GM18505 (cell line): ENCODE data around the gene E2F7.
A peak's percentile ranks its signal among the peaks of the same experiment; 100 is the strongest.

Experiments used
- ATAC-seq: cut with Tn5 transposase; IDR thresholded peaks from one replicate; pipeline ENCODE4 v1.9.1; 2021; ENCODE audit not compliant: unreplicated experiment
- POLR2A ChIP-seq: IDR thresholded peaks from 4 replicates; pipeline ENCODE4 v1.6.1; 2011; ENCODE audit warnings: borderline replicate concordance; ENCODE audit not compliant: insufficient read depth, insufficient read length; ENCODE audit errors: extremely low read depth

E2F7 gene

DNA sequence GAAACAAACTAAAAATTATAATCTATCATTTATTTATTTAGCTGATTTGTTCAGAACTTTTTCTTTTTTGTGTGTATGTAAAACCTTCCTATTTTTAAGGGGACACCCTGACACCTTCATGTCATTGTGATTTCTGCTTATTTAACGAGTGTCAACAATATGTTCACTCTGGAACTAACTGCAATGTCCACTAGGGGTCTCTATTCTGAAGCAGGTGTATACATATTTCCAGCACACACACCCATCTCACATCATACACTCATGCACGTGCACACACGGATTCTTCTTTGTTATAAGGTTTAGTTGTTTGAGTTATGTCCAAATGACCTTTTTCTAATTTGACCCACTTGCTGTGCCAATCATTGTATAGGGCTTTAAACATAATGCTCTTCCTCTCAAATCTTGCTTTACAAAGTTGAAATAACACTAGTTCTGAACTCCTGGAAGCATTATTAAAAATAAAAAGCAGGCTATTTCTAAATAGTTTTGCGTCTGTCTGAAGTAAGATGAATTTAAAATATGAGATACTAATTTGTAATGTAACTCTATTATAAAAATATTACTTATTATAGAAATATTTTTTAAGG is 15.5 kb downstream of the E2F7 start:
- ATAC-seq: peak; percentile 97
- TF ChIP-seq POLR2A: no peak

DNA sequence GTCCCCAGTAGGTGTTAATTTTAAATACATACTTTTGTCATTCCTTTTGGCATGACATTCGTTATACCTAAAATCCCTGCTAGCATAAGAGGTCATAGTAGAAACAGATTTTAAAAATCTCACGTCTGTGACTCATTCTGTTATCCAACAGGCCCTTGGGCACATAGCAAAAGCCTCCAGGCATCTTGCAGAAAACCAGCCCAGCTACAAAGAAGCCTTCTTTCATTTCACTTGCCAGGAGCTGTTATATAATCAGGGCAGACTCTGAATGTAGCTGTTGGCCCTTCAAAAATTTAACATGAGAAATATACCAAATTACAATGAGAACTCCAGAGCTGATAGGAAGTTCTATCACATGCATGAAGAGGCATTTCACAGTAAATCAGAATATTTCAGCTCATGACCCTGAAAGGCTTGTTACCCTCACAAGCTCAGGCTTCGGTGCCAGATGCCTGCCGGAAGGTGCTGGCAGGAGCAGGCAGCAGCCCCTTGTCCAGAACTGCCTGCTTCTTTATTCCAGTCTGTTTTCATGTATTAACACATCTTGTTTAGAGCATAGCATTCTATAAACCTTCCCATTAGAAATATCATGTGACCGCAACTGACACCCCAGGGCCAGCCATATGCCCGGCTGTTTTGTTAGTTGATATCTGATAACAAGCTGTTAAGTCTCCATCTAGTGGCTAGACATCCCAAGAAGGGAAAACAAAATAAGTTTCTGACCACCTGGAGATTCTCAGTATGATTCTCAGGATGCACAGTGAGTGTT is 17.8 kb downstream of the E2F7 start:
- no peak for ATAC-seq
- no peak for TF ChIP-seq POLR2A

DNA sequence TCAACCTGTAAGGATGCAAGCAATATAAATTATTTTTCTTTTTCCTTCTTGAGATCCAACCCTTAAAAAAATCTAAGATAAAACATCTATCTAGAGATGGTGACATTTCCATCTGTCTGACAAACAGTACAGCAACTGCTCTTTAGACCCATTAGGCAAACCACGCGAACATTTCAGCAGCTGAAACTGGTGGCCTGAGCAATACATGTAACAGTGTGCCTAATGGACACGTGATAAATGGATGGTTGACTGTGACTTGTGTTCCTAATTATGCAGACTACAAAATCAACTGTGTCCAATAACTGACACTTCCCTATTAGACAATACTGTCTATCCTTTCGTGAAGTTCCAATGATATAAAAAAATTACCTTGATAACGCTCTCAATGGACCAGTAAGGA is 18.9 kb downstream of the E2F7 start:
- ATAC-seq: no peak
- no peak for TF ChIP-seq POLR2A

DNA sequence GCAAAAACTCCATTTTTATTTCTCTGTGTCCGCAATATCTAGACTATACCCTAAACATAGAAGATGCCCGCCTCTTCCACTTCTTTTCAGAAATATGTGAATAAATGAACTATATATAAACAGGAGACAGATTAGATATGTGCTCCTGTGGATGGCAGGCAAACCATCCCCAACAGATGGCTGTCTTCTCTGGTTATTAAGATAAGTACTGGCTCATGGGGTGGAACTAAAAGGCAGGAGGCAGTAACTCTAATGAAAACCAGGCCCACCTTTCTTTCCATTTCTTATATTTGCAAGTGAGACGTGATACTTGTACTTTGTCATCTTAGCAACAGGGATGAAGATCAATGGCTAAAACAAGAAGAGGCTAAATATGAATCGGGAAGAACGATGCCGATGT is 20.2 kb downstream of the E2F7 start:
- ATAC-seq: no peak
- no peak for TF ChIP-seq POLR2A

DNA sequence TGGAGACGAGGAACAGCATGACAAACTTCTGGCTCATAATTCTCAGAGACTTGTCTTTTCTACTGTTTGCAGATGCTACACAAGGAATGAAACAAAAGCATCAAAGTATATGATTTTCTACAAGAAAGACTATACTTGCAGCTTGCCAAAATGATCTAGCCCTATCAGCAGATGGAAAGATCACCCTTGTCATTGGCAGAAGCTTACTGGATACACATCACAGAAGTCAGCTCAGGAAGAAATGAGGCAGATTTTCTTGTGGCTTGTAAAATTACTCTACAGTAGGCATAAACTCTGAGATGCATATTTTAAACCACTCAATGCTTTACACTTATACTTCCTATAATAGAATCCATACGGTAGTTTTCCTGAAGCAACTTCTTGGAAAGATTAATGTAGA is 20.6 kb downstream of the E2F7 start:
- ATAC-seq: no peak

DNA sequence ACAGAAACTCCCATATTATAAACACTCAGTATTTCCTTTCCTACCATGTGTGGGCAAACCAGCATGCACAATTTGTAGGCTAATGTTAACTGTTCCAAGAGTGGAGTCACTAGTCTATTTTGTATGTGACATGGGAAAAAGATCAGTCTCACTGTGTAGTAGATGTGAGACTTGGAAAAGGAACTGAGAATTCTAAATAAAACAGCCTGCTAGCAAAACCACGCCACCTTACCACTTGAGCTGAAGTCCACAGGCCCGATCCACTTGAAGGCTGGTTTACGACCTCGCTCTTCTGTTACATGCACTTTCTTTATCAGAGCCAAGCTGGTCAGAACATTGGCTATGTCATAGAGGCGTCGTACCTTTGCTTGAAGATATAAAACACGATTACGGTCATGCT is 22.5 kb downstream of the E2F7 start:
- TF ChIP-seq POLR2A: no peak
- ATAC-seq: peak; percentile 49

More for the DNA sequence above, 20.6 kb downstream of the E2F7 start:
- no peak for TF ChIP-seq POLR2A

DNA sequence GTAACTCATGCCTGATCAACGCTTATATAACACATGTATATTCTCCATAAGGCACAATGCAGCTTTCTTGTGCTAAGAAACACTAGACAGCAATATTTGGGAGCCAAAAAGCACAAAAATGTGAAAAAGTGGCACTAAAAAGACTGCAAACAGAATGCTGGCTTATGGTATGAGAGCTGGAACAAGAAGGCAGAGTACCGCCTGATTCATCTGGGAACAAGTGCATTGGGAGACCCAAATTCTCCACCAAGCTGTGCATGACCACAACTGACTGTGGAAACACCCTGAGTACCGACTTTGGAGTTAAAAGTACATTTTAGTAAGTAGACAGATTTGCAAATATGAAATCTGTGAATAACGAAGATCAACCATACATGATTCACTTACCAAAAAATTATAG is 25.1 kb downstream of the E2F7 start:
- ATAC-seq: no peak
- TF ChIP-seq POLR2A: no peak

DNA sequence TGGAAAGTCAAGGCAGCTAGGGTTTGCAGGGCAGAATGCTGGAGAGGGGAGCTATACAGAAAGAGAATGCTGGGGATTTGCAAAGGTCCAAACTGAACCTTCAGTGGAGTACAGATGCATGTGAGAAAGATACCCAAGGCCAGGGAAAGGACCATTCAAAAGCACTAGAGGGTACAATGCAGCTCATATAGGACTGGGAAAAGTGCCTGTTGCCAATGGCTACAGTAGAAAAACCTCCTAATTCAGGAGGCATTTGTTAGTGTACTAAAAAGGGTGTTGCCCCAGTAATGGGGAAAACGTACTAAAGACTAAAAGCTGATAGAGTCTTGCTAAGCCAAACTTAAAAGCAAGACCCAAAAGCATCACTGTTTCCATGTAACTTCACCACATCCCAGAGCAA is 30.1 kb downstream of the E2F7 start:
- no peak for ATAC-seq
- TF ChIP-seq POLR2A: no peak

DNA sequence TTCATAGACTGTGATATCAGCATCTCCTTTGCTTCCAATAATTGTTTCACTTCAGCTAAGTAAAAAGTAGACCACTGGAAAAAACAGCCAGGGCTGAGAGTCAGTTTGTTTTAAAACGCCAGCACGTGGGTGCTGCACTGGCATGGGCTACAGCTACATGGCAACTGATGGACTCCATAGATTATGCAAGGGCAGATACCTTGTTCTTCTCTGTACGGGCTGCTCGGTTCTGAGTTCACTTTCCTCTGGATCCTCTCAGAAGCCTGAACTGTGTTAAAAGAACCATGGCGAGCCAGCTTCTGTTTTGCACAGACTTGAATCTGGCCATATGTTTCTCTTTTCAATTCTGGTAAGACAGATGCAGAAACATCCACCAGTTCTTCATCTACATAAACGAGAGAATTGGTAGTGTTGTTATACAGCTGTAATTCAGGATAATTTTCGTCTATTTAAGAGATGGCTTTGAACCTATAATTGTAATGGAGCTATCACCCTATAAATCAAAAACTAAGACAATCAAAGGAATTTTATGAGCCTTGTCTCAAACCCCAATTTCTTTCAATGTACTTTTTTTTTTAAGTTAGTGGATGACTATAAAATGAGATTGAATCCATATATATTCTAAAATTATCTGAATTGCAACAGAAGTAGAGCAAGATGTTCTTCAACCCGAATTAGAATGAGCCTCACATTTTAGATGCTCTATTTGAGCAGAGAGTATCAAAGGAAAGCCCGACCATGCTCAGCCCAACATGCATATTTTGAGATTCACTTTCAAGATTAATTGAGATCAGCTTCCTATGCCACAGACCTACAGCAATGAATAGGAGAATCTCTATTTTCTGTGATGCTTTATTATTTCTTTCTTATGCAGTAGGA is 31.5 kb downstream of the E2F7 start:
- no peak for TF ChIP-seq POLR2A
- no peak for ATAC-seq

DNA sequence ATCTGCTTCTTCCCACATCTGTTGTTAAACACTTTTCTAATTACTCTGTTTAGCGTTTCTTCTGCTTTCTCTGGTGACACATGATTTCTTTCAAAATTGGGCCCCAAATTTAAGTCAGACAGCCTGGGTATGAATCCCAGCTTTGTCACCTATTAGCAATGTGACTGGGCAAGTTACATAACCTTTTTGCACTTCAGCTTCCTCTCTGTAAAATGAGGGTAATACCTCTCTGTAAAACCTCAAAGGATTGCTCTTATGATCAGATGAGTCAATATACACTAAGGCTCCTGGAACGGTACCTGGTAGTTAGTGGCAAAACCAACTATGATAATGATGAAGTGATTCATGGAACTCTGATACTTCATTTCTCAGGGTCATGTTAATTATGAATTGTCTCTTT is 33.0 kb downstream of the E2F7 start:
- TF ChIP-seq POLR2A: no peak
- no peak for ATAC-seq

DNA sequence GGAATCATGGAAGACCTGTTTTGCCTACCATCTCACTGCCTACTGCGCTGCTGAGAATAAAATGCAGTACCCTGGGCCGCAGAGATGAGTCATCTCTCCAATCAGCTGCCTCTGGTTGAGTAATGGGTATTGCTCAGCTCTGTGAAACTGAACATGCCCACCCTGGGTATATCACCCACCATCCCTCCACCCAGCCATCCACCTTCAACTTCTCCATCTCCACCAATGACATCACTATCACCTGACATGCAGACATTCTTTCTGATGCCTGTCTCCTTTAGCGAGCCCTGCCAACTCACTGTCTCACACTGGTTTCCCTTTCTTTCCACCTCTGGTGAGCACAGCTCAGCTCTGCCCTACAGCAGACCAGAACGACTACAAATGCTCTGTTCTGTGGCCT is 33.6 kb downstream of the E2F7 start:
- no peak for TF ChIP-seq POLR2A
- ATAC-seq: no peak

DNA sequence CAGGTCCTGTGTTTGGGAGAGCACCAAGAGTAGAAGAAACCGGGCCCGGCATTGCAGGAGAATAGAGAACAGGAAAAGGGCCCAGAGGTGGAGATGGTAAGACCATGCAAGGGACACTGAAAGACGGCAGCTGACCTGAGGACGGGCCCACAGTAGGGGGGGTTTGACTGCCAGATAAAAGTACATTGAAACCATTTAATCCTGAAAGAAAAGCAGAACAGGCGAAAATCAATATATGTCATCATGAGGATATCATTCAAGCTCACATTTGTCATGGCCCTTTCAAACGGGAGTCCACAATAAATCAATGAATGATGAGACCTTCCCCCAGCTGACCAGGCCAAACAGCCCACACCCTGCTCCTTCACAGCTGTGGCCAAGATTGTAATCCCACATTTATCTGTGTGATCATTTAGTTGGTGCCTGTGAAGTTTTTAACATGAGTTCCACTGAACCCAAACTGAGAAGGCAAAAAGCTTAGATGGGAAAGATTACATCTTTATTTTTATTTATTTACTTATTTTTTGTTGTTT is 39.5 kb downstream of the E2F7 start:
- ATAC-seq: no peak

DNA sequence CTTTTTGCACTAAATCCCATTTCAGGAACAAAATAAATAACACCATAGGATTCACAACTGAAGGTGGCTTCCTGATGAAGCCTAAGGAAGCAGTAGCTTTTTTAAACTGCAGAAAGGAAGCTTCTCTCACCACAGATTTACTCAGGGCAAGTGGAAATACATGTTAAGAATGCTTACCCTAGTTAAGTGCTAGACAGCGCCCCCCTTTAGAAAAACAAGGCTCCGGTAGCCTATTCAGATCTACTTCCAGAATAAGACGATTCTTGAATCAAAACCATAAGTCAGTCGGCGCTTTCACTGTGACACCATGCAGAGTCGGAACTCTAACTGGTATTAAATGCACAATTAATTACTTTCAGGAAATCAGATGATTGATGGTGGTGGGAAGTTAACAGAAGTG is 41.9 kb downstream of the E2F7 start:
- ATAC-seq: no peak
- TF ChIP-seq POLR2A: no peak

More for the DNA sequence above, 39.5 kb downstream of the E2F7 start:
- no peak for TF ChIP-seq POLR2A
